Measurements from ENCODE around the gene CENPO.
A peak's percentile ranks its signal among the peaks of the same experiment; 100 is the strongest.

Gene CENPO, protein sequence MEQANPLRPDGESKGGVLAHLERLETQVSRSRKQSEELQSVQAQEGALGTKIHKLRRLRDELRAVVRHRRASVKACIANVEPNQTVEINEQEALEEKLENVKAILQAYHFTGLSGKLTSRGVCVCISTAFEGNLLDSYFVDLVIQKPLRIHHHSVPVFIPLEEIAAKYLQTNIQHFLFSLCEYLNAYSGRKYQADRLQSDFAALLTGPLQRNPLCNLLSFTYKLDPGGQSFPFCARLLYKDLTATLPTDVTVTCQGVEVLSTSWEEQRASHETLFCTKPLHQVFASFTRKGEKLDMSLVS

GRCh38 chr2:24792874-24793760 lies at the start of gene CENPO, which contains the start of gene PTRHD1:
Gene CENPO (plus strand): TSS chr2:24793425. CDS start chr2:24793920, 495 bp downstream.
Gene PTRHD1 (minus strand): TSS chr2:24793391. CDS start chr2:24793377, 14 bp downstream.
- DNase-seq, result peak; percentile 98

GRCh38 chr2:24743924-24744323 lies 49.3 kb upstream of the CENPO start:
- no peak for DNase-seq

DNA sequence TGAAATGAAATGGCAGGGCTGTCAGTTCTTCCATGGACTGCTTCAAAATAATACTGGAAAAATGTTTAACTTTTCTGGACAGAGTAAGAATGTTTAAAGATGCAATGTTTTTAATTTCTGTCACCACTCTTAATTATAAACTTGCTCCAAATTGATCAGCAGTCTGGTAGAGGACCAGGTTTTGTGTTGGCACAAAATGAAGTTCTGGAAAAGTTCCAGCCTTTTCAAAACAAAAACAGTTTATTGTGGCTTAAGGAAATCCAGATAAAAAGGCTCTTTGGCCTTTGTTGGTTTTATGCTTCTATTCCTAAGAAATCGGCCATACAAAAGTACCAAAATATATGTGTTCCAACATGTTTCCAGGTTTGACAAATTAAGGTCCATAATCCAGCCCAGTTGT lies 48.9 kb upstream of the CENPO start:
- no peak for DNase-seq

DNA sequence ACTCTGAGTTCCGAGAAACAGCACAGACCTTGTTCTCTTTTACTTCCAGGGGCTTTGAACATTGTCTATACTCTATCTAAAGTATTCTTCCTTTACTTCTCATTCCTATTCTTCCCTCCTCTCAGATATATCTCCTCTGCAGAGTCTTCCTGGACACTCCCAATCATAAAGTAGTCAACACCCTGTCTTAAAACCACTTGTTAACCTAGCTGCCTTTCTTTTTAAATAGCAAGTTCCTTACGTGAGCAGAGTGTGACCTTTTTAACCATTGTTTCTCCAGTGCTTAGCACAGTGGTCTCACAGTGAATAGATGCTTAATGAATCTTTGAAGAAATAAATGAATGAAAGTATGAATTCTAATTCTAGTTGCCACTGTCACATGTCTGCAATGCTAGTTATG lies 47.4 kb upstream of the CENPO start:
- no peak for DNase-seq

DNA sequence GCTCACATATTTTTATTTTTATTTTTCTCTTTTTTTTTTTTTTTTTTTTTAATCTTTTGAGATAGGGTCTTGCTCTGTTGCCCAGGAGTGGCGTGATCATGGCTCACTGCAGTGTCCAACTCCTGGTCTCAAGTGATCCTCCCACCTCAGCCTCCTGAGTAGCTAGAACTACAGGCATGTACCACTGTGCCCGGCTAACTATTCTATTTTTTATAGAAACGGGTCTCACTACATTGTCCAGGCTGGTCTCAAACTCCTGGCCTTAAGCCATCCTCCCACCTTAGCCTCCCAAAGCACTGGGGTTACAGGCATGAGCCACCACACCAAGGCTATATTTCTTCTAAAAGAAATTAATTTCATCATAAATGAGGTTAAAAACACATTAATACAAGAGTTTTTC lies 45.9 kb upstream of the CENPO start:
- no peak for DNase-seq

GRCh38 chr2:24749069-24749691 lies 44.0 kb upstream of the CENPO start:
- peak; percentile 20 for DNase-seq

DNA sequence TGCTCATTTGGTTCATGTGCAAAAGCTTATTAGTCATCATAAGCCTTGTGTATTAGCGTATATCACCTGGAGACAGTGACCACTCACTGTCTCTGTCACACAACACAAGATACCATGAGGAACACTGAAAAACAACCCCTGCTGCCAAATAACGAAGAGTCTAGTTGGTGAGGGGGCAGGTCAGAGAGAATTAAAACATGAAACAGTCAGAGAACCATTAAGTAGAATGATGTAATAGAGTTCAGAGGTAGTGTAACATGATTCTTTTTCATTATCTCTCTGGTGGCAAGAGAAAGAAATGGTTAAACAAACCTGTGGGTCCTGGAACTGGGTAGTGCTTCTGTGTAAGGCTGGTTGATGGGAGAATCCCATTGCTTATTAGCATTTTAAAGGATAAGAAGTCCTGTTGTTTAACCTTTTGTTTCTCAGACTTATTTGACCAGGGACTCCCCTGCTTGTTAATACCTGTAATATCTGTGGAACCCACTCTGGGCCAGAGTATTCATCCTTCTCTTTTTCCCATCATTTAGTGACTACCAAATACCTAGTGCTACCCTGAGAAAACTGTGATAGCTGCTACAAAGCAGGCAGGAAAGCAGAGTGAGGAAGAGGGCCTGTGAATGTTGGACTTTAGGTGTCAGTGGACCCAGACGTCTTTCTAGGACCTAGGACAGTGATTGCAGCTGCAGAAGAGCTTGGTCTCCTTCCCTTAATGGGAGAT lies 38.1 kb upstream of the CENPO start:
- no peak for DNase-seq

GRCh38 chr2:24756789-24757188 lies 36.4 kb upstream of the CENPO start:
- DNase-seq, result peak; percentile 33

GRCh38 chr2:24761866-24762265 lies 31.4 kb upstream of the CENPO start:
- peak; percentile 92 for DNase-seq

GRCh38 chr2:24762518-24762917 lies 30.7 kb upstream of the CENPO start:
- no peak for DNase-seq

GRCh38 chr2:24763843-24764242 lies 29.4 kb upstream of the CENPO start:
- DNase-seq, result peak; percentile 29

- peak; percentile 53 for DNase-seq
These were observed 26.6 kb upstream of the CENPO start for GRCh38 chr2:24766609-24767008.

- DNase-seq, result no peak
These were observed 25.2 kb upstream of the CENPO start for GRCh38 chr2:24768013-24768412.

GRCh38 chr2:24768601-24769000 lies 24.6 kb upstream of the CENPO start:
- no peak for DNase-seq

GRCh38 chr2:24771061-24771460 lies 22.2 kb upstream of the CENPO start:
- no peak for DNase-seq

- DNase-seq, result no peak
These were observed 21.2 kb upstream of the CENPO start for GRCh38 chr2:24771764-24772586.

GRCh38 chr2:24774373-24774772 lies 18.9 kb upstream of the CENPO start:
- no peak for DNase-seq

DNA sequence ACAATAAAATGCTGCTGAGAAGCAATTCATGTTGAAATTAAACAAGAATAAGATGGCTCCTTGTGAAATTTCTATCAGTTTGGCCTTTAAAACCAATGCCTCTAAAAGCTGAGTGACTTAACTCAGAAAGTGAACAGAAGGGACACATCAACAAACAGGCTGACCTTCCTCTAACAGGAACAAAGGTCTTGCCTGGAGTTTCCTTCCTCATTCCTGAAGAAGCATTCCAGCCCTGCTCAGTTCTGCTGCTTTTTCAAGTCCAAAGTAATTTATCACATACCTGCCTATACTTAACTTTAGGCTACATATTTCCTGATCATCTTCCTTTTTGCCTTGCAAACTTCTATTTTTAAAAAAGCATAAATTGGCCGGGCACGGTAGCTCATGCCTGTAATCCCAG lies 14.1 kb upstream of the CENPO start:
- no peak for DNase-seq

GRCh38 chr2:24783641-24784040 lies 9.6 kb upstream of the CENPO start:
- no peak for DNase-seq

DNA sequence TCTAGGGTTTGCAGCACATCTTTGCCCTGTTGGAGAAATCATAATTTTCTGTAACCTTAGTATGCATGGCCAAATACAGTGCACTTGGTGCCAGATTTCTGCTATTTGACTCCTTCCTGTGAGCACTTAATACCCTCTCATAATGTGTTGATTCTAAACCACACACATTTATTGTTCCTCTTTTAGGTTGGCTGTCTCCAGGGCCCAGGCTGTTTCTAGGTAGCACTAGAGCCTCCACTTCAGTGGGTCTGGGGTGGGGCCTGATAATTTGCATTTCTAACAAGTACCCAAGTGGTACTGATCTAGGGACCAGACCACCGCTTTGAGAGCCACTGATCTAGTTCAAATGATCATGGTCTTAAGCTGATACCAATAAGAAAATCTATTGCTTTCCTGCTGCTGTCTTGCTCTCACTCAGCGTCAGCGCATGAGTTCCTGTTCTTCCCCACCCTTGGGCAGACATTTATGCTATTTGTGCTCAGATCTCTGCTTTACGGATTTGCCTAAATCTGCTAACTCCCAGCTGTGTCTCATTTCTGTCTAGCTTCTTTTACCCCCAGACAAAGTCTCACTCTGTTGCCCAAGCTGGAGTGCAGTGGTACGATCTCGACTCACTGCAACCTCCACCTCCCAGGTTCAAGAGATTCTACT lies 7.4 kb upstream of the CENPO start:
- DNase-seq, result no peak

DNA sequence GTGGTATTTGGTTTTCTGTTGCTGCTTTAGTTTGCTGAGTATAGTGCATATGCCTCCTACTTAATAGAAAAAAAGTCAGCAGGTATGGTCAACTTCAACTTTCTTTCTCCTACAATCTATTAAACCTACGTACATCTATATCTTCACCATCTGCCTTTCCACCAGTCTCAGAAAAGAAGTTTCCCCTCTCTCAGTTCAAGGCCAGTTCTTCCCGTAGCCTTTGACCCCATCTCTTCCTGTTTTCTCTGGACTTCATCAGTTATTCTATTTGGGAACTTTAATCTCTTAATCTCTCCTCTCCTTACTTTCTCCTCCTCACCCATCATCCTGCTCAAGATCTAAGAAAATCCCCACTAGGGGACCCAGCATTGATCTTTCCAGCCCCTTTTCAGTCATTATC lies 5.7 kb upstream of the CENPO start:
- no peak for DNase-seq

GRCh38 chr2:24788816-24789215 lies 4.4 kb upstream of the CENPO start:
- DNase-seq, result no peak
